HG03378 (cell line): ENCODE results near the gene IGF2R.
"Not testable (repeated sequence)": the region's sequence is repeated elsewhere in the genome, so short reads cannot be mapped to it uniquely, and the experiment has no call there.

Experiments
- ATAC-seq: cut with Tn5 transposase; IDR thresholded peaks from one replicate; pipeline ENCODE4 v1.9.1; 2021; ENCODE audit warnings: mild to moderate bottlenecking, moderate library complexity; ENCODE audit not compliant: unreplicated experiment

Gene IGF2R

DNA sequence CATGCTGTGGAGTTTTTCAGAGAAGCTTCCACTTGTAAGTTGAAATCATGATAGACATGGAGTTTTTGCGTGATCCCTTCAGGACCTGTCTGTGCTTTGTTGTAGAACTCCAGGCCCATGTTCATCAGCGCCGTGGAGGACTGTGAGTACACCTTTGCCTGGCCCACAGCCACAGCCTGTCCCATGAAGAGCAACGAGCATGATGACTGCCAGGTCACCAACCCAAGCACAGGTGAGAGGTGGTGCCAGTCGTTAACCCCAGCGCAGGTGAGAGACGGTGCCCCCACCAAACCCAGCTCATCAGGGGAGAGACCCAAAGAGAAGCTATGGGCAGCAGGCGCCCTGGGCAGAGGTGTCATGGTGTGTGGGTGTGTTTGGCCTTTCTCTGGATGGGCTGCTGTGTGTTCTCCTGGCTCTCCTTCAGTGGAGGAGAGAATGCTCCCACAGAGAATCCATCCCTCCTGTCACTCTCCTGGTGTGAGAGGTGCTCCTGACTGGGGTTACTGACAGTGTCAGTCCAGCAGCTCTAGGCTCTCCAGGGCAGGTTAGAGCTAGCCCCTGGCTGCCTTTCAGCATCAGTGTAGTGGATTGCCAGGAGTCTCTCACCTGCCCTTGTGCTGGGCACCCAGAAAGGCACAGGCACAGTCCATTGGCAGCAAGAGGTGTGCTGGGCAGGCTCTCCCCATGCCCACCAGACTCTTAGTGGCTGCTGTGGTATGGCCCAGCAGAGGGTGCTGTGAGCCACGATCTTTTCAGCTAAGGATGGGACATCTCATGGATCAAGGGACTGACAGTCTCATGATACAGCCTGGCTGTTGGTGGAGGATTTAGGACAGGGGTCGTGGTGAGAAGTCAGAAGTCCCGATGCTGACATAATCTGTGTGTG lies 103.2 kb downstream of the IGF2R start:
- no peak for ATAC-seq

DNA sequence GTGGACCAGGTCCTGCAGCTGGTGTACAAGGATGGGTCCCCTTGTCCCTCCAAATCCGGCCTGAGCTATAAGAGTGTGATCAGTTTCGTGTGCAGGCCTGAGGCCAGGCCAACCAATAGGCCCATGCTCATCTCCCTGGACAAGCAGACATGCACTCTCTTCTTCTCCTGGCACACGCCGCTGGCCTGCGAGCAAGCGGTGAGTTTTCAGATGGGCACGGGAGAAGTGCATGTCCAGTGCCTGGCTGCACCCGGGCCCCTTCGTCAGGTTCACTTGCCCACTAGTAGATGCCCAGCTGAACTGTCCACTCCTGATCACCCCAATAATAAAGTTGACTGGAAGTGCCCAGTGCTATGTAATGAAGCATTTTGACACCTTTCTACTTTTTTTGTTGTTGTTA lies 104.4 kb downstream of the IGF2R start:
- ATAC-seq, result no peak

DNA sequence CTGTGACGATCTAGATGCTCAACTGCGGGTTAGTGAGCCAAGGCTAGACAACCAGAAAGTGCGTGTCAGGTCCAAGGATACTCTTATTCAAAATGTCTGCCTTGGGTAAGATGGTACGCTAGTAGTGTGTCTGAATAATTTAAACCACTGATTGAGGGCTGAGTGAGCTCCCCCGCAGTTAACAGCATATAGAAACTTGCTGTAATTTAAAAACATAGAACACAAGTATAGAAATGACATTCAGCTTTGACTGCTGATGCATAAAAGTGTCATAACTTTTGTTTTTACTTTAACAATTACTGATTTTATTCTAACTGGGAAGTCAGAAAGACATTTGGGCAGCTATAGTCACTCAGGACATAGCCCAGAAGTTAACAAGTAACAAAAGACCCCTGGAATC lies 107.1 kb downstream of the IGF2R start:
- ATAC-seq, result peak; percentile 46

DNA sequence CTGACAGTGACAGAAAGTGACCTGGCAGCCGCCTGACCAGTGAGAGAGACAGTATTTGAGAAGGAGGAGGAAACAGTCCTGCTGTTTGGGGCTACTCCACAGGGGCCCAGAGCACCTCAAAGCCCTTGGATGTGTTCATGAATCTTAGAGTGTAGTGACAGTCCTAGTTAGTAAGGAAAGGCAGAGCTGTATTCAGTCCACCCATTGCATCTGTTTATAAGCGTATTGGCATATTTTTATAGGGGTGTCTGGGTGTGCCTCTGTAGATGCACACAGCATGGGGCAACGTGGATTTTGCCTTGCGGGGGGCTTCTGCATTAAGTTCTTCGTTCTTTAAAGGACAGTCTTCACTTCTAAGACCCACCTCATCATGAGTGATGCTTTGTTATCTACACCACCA lies 108.1 kb downstream of the IGF2R start:
- ATAC-seq, result no peak

DNA sequence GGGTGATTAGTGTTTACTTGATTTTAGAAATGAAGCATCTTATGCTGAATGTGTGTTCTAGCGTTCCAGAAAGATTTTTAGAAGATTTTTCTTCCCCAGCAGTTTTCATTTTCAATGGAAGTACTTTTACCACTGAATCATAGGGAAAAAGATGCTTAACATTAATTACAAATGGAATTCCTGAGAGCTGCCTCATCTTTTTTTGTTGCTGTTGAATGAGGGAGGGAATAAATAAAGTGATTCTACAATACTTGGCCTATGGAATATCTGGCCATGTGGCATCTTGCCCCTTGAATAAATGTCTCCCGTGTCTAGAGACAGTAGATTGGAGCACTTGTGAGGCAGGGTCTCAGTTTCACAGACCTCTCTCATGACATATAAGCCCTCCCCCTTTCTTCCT lies 108.6 kb downstream of the IGF2R start:
- no peak for ATAC-seq

DNA sequence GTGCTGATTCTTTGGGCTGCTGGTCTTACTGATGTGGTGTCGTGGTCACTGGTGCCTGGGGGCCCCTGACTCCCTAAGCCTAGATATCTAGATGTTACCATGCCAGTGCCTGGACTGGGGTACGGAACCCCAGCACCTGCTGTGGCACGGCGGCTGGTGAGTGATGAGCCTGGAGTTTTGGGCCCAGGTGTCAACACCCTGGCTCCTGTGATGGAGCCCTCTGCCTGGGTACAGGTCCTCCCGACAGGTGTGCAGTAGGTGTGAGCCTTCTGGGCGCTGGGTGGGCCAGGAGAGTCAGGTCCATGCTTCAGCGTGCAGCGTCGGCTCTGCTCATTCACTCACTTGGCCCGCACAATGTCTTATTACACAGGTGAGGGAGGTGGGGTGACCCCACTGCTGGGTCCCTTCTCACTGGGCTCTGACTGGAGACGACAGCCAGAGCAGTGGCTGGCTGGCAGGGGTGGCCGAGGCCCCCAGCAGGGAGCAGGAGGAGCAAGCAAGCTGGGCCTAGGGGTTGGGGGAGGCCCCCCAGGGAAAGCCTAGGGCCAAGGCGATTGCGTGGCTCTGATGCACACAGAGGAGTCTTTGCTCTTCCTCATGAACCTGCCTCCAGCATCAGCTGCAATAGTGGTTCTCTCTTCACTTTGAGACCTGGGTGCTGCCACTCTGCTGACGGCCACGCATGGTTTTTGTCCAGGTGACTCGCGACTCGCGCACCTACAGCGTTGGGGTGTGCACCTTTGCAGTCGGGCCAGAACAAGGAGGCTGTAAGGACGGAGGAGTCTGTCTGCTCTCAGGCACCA lies 110.2 kb downstream of the IGF2R start:
- no peak for ATAC-seq

DNA sequence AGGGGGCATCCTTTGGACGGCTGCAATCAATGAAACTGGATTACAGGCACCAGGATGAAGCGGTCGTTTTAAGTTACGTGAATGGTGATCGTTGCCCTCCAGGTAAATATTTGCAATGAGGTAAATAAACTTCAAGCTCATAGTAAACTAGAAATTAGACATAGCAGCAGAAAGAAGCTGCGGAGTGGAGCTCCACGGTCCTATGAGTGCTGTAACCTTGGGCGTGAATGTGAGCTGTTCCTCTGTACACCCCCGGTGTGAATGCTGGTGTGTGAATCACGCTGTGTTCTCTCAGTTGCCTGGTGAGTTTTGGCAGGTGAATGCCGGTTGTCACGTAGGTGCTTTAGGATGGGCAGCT lies 110.8 kb downstream of the IGF2R start:
- ATAC-seq, result no peak

DNA sequence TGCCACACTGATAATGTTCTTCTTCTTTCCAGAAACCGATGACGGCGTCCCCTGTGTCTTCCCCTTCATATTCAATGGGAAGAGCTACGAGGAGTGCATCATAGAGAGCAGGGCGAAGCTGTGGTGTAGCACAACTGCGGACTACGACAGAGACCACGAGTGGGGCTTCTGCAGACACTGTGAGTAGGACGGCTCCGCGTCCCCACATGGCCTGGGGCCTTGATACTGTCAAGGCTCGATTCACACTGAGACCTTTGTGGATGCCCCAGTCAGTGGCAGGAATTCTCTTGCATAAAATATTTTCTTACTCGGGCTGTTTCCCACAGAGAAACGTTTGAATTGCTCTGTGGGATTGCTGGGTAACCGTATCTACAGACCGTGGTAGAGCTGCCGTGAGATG lies 111.2 kb downstream of the IGF2R start:
- no peak for ATAC-seq

DNA sequence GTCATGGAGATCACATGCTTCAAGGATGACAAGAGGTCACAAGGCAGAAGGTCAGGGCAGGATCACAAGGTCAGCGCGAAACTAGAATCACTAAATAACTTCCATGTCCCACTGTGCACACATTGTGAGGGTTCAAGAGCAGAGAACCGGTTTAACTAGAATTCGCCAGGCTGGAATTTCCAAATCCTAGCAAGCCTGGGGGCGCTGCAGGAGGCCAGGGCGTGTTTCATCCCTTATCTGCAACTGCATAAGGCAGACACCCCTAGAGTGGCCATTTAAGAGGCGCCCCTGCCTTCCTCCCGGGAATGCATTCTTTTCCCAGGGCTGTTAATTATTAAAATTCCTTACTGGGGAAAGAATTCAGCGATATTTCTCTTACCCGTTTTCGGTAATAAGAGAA lies 112.5 kb downstream of the IGF2R start:
- ATAC-seq, result no peak

DNA sequence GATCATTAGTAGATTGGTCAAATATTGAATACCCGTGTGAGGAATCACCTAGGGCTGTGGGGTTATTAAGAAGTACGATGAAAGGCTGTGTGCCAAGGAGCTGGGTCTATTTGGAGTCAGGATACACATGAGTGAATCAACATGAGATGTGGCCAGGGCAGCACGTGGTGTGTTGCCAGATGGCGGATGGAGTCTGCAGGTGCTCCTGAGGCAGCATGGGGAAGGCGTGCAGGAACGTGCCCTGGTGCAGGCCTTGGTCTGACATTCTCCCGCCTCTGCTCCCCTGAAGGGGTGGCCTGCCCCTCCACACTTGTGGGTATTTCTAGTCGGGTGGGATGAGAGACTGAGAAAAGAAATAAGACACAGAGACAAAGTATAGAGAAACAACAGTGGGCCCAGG lies 113.7 kb downstream of the IGF2R start:
- ATAC-seq, result no peak

DNA sequence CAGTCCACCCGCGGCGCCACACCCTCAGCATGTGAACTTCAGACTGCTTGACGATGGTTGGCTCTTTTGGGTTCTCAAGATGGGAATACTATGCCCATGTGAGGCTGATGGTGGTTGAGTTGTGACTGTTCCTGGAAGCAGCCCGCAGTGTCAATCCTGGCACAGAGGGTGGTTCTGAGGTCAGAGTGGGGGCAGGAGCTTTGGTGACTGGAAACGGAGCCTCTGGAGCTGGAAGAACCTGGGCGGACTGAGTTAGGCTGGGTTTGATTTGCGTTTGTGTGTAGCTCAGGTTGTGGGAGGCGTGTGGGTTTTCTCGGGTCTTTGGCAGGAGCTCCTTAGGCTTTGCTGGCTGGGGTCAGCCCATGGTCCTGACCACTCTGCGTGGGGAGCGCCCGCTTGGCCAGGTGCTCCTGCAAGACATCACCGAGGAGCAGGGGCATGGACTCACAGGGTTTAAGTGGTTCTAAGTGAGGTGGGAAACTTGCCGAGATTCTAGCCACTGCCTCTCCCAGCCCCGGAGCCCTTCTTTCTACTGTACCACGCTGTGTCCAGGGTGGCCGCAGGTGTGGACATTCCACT lies 115.4 kb downstream of the IGF2R start:
- no peak for ATAC-seq

DNA sequence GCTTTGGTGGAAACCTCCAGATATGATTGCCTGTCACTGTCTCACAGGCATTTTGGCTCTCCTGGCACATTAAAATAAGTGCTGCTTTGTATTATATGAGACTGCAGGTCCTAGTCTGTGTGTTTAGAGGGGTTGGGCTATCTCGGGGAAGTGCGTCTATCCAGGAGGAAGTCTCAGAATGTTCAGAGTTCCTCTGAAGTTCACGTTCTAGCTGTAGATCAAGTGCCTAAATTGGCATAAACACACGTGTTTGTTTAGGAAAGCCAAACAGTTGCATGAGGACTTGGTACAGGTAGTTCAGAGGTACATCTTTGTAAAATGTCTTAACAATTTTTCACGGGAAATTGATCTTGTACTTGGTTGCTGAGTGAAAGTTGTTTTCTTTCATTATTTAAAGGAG lies 116.3 kb downstream of the IGF2R start:
- no peak for ATAC-seq

DNA sequence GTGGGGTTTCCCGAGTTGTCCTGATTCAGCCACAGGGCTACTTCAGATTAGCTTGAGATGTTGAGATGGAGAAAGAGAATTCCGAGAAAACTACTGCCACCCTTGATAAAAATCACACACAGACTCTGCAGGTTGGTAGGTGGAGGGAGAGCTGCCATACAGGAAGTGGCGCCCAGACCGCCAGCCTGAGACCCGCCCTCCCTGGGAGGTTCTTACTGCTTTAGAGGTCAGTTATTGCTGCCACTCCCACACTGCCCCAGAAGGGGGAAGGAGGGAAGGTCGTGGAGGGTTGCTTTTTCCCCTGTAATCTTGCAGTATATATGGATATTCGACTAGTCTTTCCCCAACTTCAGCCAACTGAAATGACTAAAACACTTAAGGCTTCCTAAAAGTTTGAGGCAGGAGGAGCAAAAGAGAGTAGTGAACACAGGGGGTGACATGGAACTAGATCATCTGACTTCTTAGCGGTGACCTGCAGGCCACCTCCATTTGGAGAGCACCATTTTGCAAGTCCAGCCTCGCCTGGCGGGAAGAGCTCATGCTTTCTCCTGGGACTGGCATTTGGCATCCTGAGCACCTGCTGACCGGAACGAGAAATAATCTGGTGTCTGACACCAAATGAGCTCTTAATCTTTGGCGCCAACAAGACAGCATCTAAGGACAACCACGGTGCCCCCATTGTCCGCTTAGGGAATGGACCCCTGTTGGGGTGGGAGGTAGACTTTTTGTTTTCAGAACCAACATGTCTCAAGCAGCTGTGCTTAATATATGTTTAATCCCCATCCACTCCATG lies 117.0 kb downstream of the IGF2R start:
- ATAC-seq, result no peak

DNA sequence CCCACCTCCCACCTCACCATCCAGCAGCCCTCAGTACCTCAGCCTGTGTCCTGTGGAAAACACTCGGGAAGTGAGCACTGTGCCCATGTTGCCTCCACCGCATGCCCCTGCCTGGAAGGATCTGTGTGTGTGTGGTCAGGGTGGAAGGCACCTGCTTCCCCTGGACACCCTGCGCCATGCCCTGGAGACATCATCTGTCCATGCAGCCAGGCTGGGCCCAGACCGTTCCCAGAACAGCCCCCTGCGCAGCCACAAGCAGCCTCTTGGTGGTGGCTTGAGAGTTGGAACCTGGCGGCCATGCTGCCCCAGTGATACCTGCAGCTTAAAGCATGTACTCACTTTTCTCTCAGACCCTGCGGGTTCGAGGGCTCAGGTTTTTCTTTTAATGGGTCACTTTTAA lies 117.9 kb downstream of the IGF2R start:
- no peak for ATAC-seq

DNA sequence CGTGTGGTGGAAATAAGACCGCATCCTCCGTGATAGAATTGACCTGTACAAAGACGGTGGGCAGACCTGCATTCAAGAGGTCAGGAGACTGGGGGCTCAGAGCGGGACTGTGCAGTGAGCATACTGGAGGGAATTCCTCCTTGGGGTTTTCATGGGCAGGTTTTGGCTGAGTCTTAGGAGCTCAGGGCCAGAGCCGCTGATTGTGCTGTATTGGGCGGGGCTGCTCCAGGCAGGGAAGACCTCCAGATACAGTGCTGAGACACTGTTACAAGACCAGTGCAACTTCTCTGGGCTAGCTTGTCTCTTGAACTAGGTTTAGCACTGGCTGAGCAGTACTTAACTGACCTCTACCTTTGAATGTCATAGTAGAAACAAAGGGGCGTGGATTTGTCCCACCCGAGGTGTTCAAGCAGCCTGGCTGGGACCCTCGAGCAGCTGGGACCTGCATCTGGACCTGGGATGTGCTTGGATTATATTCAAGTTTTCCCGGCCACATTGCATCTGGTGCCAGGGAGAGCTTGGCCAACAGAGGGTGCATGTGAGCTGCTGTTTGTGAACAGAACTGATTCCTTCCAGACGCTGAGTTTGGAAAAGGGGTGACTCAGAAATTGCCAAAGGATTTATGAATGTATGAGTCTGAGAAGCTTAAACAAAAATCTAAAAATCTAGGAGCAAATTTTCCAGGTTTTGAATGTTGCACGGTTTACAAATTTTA lies 119.3 kb downstream of the IGF2R start:
- no peak for ATAC-seq

DNA sequence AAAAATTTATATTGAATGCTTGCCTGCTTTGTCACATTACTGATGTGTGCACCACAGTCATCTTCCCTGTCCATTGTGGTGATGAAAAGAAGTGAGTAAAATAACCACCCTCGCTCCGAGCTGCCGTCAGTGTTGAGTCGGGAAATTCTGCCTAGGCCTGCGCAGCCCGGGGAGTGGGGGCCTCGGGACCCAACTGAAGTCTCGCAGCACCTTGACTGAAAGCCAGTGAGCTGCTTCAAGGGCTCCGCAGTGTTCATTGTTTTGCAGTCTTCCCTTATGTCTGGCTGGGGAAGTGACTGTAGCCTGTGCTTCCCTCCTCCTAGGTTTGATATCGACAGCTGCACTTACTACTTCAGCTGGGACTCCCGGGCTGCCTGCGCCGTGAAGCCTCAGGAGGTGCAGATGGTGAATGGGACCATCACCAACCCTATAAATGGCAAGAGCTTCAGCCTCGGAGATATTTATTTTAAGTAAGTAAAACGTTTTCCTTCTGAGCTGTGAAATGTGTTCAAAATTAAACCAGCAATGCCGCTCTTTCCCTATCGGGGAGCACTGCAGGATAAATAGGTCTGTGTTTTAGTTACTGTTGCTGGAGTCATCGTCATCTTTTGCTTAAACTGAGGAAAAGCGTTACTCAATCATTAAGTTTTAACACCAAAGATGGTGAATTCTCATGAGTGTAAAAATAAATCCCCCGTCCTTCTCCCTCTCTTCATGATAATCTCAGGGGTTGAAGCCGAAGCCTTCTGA lies 120.1 kb downstream of the IGF2R start:
- ATAC-seq, result no peak

DNA sequence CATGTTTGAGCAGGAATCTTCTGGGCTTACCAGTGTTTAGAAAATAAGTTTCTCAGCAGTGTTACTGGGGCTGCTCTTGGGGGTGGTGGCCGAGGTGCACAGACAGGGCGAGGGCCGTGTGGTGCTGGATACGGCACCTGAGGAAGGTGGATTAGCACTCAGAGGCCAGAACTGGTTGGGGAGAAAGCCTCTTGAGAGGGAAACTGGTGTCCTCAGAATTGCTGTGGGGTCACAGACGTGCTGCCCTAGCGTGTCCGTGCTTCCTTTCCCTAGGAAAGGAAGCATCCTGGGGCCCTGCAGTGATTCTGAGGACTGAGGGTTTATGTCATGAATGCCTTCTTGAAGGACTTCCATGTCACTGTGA lies 120.6 kb downstream of the IGF2R start:
- no peak for ATAC-seq

DNA sequence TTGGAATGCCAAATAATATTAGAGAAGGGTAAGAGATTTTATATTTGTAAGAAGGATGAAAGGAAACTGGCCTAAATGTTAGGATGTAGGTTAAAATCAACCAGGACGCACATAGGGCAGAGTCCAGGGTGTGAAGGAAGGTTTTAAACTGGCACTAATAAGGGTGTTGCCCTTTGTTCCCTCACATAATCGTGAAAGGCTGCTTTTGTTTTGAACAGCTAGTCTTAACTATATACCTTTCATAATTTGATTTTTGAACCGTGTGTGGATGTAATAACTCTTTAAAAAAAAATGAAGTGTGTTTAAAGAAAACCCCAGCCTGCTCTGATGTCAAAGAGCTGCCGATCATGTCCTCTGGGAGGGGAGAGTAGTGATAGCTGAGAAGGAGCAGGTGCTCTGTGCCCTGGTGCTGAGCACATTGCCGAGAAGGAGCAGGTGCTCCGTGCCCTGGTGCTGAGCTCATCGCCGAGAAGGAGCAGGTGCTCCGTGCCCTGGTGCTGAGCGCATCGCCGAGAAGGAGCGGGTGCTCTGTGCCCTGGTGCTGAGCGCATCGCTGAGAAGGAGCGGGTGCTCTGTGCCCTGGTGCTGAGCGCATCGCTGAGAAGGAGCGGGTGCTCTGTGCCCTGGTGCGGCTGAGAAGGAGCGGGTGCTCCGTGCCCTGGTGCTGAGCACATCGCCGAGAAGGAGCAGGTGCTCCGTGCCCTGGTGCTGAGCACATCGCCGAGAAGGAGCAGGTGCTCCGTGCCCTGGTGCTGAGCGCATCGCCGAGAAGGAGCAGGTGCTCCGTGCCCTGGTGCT lies 121.8 kb downstream of the IGF2R start:
- not testable (repeated sequence) for ATAC-seq

DNA sequence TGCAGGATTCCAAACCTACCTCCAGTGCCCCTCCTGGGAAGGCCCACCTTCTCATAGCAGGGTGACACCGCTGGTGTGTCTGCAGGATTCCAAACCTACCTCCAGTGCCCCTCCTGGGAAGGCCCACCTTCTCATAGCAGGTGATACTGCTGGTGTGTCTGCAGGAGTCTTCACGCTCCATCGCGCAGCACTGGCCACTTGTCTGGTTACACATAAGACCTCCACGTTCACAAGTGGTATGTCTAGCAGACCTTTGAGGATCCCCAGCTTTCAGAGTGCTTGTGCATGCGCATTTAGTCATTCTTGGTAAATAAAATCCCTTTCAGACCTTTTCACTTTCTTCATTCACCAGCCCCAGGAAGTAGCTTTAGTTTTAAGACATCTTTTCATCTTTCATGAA lies 123.3 kb downstream of the IGF2R start:
- ATAC-seq, result not testable (repeated sequence)
